Activated CD8-positive, alpha-beta memory T cell treated with anti-CD3 and anti-CD28 coated beads, Interleukin-2, amount 50 U/mL, for 1 hour (primary cell): ENCODE measurements around the gene EXOC4.

ENCODE experiments used
- DNase-seq: peaks from one replicate; pipeline ENCODE4 v3.0.0-alpha.2; 2020; ENCODE audit errors: extremely low read depth

EXOC4 gene

GRCh38 chr7:133572843-133573242, 320.0 kb downstream of the EXOC4 start:
- no peak for DNase-seq

GRCh38 chr7:133573554-133574265, 320.8 kb downstream of the EXOC4 start:
- DNase-seq, result no peak

DNA sequence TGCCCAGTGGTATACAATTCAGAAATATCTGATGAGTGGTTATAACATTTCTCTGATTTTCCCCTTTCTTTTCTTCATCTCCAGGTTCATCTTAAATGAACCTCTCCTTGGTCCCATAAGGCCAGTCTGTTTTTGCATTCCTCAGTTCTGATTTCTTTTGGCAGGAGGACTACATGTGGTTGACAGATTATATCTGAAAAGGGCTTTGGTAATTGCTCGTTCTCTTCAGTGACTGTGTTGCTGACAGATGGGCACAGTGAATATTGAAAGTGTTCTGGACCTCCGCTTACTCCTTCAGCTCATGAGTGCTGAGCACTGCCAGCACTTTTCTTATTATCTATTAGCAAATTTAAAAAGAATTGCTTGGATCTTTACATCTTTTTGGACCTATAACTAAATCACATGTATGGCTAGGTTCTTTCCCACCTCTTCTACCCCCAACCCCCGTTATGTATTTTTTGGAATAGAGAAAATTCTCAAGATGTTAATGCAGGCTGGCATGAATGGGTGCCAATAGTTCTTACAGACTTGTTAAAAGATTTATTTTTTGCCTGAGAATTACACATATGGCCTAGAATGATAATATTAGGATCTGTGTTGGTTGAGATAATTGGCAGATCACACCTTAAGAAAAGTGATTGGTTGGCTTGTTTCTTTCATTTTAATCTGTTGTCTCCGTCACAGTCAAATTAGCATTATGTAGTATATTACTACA, 323.0 kb downstream of the EXOC4 start:
- DNase-seq, result no peak

- no peak for DNase-seq
Measured at GRCh38 chr7:133576612-133577168, 323.8 kb downstream of the EXOC4 start.

- DNase-seq, result no peak
Measured at GRCh38 chr7:133582766-133583523, 330.1 kb downstream of the EXOC4 start.

- DNase-seq, result no peak
Measured at GRCh38 chr7:133583545-133584171, 330.8 kb downstream of the EXOC4 start.

- no peak for DNase-seq
Measured at GRCh38 chr7:133584956-133585668, 332.2 kb downstream of the EXOC4 start.

- DNase-seq, result no peak
Measured at GRCh38 chr7:133586253-133586652, 333.4 kb downstream of the EXOC4 start.

GRCh38 chr7:133587903-133588302, 335.0 kb downstream of the EXOC4 start:
- DNase-seq, result no peak

DNA sequence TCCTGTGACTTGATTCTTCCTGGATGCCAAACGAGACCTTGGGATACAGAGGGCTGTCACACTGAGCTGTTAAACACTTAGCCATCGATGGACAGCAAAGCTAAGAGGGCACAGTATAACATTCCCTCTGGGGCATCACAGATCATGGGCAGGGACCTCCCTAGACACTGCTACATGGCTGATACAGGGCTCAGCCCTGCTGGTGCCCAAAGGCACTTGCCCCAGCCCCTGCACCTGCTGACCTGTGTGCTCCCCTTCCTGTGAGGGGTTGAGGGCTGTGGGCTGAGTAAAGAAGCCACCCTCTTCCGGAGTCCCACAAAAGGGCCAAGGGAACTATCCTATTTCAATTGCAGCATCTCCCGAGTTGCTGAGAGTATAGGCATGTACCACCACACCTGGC, 337.9 kb downstream of the EXOC4 start:
- no peak for DNase-seq

DNA sequence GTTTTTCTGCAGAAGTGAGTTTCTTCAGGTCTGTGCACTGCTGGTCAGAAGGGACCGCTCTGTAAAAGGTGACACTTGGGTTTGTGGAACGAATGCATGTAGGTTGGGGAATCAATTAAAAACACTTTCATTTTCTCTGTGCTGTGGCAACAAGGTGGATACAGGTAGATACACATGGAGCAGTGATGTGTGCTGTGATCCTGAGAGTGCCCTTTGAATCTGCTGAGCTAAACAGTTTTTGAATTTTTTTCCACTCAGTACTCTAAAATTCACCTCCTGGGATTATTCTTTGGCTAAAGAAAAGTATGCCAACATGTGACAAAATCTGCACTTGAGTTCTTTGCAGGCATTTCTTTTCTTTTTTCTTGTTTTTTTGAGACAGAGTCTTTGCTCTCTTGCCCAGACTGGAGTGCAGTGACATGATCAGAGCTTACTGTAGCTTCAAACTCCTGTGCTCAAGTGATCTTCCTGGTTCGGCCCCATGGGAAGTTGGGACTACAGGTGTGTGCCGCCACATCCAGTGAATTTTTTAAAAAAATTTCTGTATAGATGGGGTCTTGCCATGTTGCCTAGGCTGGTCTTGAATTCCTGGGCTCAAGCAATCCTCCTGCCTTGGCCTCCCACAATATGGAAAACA, 338.9 kb downstream of the EXOC4 start:
- DNase-seq, result no peak

DNA sequence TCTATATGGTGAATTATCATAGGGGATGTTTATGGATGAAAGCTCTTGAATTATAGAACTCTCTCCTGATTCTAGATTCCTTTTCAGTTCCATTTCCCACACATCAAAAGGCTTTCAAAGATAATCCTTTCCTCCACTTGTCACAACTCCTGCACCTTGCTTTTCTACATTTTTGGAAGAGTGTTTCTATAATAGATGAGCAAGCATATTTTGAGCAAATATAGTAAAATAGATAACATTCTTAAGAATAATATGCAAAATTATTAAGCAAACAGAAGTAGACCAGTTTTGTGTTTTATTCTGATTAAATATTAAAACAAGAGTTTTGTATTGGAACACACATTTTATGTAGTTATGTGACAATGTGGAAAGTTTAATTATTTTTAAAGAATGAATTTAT, 340.7 kb downstream of the EXOC4 start:
- DNase-seq, result no peak

DNA sequence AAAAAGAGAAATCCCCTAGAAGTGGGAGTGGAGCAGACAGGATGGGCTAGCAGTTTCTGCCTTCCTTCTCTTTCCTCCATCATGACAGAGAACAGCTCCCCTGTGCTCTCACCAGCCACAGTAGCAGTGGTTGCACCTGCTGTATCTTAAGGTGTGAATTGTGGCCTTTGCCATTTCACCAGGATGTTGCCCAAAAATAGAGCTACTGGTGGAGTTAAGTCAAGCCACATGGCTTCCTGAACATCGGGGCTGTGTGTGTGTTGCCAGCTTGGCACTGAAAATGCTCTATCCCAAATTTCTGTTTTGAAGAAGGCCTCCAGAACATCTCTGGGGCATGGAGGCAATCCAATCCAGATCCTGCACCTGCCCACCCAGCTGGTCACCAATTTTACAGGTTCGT, 348.7 kb downstream of the EXOC4 start:
- no peak for DNase-seq

- DNase-seq, result no peak
Measured at GRCh38 chr7:133602291-133602690, 349.4 kb downstream of the EXOC4 start.

- DNase-seq, result no peak
Measured at GRCh38 chr7:133606991-133607390, 354.1 kb downstream of the EXOC4 start.

DNA sequence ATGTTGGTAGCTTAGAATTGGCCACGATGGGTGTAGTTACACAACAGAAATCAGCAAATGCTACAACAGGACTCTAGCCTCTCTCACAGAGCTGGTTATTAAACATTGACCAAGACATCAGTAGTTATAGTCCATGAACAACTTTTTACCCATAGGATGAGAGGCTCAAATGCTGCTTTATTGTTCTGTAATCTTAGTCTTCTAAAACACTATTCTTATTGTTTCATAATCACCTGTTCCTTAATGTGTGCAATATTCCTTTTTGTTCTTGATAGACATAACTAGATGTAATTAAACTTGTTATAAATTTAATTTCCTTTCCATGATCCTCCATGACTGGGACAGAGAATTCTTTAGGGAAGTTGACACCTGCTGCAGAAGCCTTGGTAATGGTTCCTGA, 356.9 kb downstream of the EXOC4 start:
- DNase-seq, result no peak

GRCh38 chr7:133611955-133612354, 359.1 kb downstream of the EXOC4 start:
- no peak for DNase-seq

- no peak for DNase-seq
Measured at GRCh38 chr7:133613250-133613790, 360.4 kb downstream of the EXOC4 start.

DNA sequence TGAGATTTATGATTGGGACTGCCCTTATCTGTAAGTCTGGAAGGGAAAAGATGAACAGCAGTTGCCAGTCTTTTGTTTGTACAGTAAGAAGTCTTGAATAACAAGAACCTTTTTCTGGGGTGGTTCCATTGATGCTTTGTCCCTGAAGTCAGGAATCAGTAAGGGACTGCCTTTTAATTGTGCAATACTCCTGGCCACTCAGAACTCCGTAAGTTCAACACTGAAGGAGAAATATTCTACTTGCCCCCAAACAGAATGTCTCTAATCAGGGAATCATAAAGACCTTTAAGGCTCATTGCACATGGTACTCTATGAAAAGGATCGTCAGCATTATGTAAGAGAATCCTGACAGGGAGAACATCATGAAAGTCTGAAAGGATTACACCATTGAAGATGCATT, 361.4 kb downstream of the EXOC4 start:
- no peak for DNase-seq

DNA sequence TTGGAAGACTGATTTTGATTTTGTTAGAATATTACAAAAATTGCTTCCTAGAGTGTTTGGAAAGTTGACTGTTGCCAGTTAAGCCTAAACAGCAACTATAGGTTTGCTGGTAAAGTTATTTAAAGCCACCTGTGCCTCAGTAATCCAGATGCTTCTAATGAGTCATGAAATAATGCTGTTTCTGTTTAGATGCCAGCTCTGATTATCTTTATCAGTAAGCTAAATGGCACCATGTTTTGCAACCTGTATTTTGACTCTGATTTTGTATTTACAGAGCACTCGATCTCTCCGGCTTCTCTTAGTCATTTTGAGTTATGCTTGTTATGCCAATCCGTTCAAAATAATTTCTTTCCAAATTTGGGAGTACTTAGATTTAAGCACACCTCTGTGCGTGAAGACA, 366.1 kb downstream of the EXOC4 start:
- DNase-seq, result no peak

DNA sequence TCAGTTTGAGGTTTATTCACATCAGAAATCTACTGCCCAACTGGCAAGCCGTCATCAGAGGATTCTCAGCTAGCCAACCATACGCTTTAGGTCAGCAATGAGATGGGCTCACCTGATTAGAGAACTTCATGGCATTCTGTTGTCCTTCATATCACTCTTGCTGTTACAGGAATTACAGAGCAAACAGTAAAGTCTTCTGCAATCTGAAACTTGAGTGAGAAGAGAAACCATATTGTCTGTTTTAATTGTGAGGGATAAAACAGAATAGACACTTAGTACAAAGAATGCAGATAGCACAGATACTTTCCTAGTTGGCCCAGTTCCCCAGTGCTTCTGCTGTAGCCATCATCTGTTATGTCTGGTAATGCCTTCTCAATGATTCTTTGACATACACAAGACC, 366.6 kb downstream of the EXOC4 start:
- no peak for DNase-seq
